Measurements from ENCODE around the gene ZNF169.
"Not testable (repeated sequence)": the region's sequence is repeated elsewhere in the genome, so short reads cannot be mapped to it uniquely, and the experiment has no call there.

The ZNF169 gene

GRCh38 chr9:94259077-94259862 is at the start of gene ZNF169:
Gene ZNF169, plus strand, starts transcription at chr9:94259298. Its CDS starts 19,515 bp downstream, at chr9:94278813.
- DNase-seq, result no peak

DNA sequence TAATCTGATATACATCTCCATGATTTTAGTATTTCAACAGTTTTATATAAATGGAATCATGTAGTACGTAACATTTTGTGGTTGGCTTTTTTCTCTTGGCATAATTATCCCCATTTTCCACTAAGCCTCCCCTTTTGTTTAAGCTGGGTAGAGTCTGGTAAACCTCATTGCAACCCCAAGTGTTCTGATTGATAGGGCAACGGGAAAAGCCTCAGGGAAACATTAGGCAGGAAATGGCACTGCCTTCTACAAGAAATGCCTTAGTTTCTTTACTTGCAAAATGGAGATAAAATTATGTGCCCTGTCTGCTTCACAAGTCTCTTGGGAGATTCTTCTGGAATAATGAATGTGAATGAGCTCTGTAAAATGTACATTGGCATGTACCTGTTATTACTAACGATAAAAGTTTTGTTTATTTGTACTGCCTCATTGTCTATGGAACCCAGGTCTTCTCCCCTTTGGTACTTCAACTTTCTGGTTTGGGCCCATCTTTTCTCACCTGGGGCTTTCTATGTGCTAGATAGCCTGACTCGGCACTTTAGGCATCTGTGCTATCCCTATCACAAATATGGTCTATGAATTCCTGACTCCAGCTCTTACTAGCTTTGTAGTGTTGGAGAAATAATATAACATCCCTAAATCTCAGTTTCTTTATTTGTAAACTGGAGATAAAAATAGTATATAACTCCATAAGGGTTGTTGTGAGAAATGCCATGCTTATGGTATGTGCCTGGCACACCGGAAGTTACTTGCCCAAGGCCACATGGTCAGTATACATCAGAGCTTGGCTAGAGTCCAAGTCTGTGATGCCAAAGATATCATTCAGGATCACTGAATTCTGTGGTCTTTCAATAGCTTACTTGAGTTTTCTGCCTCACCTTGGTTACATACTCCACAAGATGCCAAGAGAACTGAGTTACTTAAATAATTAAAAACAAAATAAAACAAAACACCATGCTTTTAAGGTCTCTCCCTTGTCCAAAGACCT is 48.2 kb upstream of the ZNF169 start:
- DNase-seq, result no peak

- no peak for DNase-seq
Observed at GRCh38 chr9:94212091-94212490, 47.0 kb upstream of the ZNF169 start.

- no peak for DNase-seq
Observed at GRCh38 chr9:94212531-94212930, 46.6 kb upstream of the ZNF169 start.

- peak; percentile 2 for DNase-seq
Observed at GRCh38 chr9:94213511-94214124, 45.5 kb upstream of the ZNF169 start.

GRCh38 chr9:94222870-94223269 is 36.2 kb upstream of the ZNF169 start:
- no peak for DNase-seq

- DNase-seq, result not testable (repeated sequence)
Observed at GRCh38 chr9:94225413-94225812, 33.7 kb upstream of the ZNF169 start.

- DNase-seq, result no peak
Observed at GRCh38 chr9:94228616-94229015, 30.5 kb upstream of the ZNF169 start.

DNA sequence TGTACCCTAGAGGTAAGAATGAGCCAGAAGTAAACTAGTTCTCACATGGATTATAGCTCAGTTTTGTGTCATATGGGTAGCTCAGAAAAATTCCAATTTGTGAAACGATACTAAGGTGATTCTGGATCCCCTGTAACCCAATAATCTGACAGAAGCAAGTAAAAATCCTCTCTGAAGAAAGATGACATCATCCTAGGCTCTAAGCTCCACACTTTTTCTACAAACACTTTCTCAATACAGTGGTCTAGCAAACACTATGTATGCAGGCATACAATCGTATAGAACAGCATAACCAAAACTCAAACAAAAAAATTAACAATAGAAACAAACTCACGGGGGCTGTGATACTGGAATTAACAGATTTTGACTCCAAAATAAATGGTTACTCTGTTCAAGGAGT is 26.7 kb upstream of the ZNF169 start:
- DNase-seq, result no peak

DNA sequence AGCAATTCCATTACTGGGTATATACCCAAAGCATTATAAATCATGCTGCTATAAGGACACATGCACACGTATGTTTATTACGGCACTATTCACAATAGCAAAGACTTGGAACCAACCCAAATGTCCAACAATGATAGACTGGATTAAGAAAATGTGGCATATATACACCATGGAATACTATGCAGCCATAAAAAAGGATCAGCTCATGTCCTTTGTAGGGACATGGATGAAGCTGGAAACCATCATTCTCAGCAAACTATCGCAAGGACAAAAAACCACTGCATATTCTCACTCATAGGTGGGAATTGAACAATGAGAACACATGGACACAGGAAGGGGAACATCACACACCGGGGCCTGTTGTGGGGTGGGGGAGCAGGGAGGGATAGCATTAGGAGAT is 18.0 kb upstream of the ZNF169 start:
- DNase-seq, result not testable (repeated sequence)

GRCh38 chr9:94245651-94246050 is 13.4 kb upstream of the ZNF169 start:
- no peak for DNase-seq

DNA sequence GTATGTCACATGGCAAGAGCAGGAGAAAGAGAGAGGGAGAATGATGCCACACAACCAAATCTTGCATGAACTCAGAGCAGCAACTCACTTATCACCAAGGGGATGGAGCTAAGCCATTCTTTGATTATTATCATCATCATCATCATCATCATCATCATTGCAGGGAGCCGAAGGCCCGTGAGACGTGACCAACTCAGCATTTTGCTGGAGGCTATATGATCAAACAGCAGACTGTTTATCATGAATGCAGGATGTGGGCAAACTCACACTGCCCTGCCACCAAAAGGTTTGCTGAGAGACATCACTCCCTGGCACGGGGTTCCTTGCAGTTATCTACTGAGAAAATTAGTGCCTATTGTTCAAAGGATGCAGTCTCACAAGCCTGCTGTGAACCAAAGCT is 8.6 kb upstream of the ZNF169 start:
- DNase-seq, result no peak

DNA sequence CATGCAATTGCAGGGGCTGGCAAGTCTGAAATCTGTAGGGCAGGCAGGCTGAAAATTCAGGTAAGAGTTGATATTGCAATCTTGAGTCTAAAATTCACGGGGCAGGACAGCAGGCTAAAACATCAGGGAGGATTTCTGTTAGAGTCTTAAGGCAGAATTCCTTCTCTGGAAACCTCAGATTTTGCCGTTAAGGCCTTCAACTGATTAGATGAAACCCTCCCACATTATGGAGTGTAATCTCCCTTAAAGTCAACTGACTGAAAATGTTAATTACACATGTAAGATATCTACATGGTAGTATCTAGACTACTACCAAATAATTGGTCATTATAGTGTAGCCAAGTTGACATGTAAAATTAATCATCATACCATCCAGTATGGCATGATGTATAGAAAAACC is 3.1 kb upstream of the ZNF169 start:
- DNase-seq, result no peak

- not testable (repeated sequence) for DNase-seq
Observed at GRCh38 chr9:94265626-94266402, 6.7 kb downstream of the ZNF169 start.

DNA sequence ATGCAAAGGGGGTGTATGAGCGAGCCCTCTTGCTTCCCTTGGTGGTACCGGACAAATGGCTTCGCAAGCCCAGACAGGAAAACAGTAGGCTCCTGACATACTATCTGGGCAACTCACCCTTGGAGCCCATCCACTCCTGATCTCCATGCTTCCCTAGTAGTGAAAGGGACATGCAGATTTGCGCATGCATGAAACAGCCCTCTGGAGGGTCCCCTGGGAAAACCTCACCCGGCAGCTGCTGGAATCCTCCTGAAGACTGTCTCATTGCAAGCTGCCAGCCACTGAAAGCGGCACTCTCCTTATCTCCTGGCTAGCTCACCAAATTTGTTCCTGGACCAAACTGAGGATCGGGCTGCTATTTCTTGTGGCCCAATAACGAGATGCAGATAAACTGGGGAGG is 10.2 kb downstream of the ZNF169 start:
- DNase-seq, result no peak

DNA sequence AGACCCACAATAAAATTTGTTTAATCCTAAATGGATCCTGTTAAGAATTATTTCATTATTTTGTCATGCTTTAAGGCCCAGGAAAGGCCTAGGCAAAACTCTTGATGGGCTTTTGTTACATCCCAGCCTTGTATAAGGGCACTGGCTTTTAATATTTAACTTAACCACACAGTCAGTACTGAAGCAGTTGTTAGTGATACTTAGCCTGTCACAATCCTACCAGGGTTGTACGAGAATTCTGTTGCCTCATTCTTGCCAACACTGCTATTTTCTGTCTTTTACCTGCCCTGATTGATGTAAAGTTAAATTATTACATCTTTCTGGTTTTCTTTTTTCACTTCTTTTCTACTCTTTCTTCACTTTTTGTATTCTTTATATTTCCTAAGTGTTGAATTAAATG is 10.9 kb downstream of the ZNF169 start:
- no peak for DNase-seq

- not testable (repeated sequence) for DNase-seq
Observed at GRCh38 chr9:94277029-94277428, 17.9 kb downstream of the ZNF169 start.

GRCh38 chr9:94277885-94278536 is 18.9 kb downstream of the ZNF169 start:
- no peak for DNase-seq

DNA sequence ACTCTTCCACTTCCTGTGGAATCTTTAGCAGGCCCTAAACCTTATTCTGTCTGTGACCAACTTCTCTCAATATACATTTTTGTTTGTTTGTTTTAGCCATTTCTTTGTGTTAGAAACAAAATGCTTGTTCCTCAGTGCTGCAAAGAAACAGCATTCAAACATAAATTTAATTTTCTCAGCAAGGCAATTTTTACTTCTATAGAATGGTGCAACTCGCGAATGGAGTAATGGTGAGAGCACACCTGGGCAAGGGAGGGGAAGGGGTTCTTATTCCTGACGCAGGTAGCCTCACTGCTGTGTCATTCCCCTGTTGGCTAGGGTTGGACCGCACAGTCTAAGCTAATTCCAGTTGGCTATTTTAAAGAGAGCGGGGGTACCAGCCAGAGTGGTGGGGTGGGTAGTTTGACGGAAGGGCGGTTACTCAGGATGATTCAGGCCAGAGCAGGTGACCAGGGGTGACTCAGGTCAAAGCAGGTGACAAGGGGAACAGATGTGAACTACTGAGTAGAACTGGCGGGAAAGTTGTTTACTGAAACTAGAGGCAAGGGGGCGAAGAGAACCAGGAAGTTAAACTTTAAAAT is 21.4 kb downstream of the ZNF169 start:
- no peak for DNase-seq

- DNase-seq, result no peak
Observed at GRCh38 chr9:94281101-94281500, 22.0 kb downstream of the ZNF169 start.

GRCh38 chr9:94286116-94286515 is 27.0 kb downstream of the ZNF169 start:
- no peak for DNase-seq

All from NCI-H187 treated with DMSO at 0.1 percent for 48 hours (cell line).